MV-4-11 (cell line): ENCODE results near the gene RASGRF2.

ENCODE experiments used
- DNase-seq: peaks from one replicate; lab custom pipeline; 2025; lab: John Stamatoyannopoulos, UW

RASGRF2 gene

DNA sequence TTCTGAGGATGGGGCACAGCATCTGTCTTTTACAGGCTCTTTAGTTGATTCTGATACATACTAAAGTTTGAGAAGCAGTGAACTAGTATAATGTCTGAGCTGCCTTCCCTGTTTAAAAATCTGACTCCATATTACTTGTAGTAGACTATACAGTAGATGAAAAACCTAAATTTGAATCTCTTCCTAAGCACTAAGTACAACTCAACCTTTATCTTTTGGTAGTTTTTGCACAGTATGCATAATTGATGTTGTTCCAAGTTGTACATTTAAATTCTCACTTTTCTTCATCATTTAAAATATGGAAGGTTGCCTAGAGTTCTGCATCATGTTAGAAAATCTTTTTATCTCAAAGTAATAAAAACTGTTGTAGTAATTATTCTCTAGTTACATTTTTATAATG is 174.4 kb downstream of the RASGRF2 start:
- DNase-seq, result no peak

DNA sequence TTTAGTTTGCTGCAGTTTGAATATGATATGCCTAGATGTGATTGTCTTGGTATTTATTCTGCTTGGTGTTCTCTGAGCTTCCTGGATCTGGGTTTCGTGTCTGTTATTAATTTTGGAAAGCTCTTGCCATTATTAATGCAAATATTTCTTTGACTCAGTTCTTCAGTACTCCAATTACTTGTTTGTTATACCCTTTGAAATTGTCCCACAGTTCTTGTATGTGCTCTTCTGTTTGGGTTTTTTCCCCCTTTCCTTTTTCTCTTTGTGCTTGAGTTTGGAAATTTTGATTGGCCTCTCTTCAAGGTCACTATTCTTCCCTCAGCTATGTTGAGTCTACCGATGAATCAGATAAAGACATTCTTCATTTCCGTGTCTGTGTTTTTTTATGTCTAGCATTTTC is 176.4 kb downstream of the RASGRF2 start:
- no peak for DNase-seq

DNA sequence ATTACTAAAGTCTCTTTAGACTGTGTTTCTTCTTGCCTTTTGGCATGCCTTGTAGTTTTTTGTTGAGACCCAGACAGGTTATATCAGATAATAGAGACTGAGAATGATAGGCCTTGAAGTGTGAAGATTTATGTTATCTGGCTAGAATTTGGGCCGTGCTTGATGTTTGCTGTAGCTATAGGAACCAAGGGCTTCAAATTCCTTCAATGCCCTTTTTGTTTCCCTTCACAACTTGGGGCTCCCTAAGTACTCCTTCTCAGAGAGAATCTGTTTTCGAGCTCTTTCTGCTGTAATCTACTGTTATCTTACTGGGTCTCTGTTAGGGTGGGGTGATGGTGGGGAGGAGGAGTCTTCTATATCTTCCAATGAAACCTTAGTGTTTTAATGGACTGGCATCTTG is 177.7 kb downstream of the RASGRF2 start:
- DNase-seq, result no peak

DNA sequence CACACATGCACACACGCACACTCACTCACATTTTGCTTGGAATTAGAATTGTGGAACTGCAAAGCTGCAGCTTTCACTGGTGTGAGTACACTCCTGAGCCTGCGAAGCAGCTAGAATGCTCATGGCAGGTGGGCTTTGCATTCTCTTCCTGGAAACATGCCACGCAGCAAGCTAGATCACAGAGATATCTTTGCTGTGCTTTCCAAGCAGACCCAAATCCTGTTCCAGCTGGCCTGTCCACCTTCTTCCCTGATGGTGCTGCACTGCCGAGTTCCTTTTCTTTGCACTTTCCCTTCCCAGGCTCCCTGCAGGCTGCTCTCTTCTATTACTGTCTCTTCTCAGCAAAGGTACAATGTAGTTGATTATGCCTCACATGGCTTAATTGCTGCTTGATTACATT is 180.3 kb downstream of the RASGRF2 start:
- no peak for DNase-seq

DNA sequence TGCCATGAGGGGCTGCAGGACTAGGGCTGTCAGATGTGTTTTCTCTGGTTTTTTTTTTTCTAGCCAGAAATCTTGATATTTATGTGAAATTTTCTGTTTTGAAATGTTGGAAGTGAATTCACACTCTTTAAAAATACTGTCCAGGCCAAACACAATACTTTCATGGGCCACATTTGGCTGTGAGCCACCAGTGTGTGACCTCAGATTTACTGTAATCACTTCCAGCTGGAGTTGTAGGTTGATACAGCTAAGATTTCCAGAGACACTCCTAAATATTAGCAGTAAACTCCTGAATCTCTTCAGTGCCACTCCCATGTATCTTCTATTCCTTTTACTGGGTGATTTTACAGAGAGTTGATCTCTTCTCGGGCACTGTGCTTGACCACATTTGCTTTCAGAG is 180.8 kb downstream of the RASGRF2 start:
- DNase-seq, result no peak

DNA sequence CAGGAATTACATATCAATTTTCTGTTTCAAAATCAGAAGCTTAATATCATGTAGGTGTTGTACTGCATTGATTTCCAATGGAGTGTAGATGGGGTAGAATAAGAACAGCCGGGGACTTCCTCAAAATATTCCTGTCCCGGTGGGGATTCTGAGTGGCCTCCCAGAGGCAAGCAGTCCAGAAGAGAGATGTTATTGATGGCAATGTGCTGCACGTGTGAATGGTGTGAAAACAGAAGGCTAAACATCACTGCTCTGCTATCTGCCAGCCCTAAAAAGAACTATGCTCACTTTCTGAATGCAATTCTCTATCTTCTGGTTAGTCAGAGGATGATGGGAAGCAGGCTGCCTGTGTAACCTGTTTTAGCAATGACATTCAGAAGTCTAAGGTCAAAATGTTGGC is 181.9 kb downstream of the RASGRF2 start:
- DNase-seq, result no peak

DNA sequence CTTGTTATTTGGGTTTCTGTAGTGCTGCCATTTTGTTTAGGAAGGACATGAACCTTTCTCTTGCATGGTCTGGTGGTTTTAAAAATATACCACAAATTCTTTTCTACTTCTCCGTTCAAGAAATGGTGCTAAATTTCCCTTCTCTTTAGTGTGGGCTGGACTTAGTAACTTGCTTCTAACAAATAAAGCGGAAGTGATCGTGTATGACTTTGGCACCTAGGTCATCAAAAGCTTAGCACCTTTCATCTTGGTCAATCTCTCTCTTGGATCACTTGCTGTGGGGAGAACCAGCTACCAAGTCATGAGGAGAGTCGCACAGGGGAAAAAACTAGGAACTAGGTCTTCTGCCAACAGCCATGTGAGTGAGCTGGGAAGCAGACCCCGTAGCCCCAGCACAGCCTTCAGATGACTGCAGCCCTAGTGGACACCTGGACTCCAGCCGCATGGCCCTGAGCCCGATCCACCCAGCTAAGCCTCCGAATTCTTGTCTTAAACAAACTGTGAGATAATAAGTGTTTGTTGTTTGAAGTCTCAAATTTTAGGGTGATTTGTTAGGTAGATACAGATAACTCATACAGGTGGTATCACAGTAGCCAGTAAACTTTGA is 185.3 kb downstream of the RASGRF2 start:
- DNase-seq, result peak; percentile 13

DNA sequence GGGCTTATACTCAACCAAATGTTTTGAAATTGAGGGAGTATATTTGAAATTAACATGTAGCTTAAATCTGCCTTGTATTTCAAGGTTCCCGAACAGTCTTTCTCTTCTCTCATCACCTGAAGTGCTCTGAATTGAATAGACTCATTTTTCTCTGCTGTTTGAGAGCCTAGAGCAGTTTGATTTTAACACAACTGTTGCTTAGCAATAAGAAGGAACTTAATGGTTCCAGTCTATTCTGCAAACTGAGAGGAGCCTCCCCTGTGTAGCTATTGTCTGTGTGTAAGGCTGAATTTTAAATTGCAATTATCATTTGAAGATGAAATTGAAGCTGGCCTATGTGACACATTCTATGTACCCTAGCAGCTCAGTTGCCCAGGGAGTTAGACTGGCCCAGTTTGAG is 185.9 kb downstream of the RASGRF2 start:
- DNase-seq, result no peak

DNA sequence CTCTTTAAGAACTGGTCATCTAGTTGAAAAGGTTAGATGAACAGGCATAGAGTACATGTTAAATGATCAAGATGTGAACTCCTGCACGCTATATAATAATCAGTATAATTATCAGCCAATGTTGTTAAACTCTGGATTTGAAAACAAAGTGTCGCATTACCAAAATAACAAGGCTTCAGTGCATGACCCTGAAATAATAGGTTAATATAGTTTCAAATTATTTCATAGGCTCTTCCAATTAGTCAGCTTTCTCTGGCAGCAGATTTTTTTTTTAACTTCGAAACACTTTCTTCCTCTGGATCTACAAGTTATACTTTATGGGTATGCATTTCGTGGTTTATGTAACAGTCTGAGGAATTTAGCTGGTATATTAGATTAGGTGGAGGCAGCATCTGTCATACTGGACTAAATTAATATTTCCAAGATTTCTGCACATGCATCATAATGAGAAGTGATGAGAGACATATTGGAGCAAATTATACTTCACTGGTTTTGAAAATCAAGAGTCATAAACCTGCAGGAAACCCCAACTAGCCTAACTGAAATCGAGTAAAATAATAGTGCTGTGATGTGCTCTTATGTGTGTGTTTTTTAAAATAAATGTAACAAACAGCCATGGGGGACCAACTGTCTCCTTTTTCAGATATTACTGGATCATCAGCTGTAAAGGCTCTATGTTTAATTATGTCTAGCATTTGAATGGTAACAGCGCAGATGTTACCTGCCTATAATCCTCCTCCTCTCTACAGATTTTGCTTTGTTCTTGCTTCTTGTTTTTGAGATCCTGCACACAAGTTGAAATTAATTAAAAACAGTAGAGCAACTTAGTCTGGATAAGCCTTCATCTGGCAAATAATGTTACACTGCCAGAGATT is 187.1 kb downstream of the RASGRF2 start:
- DNase-seq, result no peak

DNA sequence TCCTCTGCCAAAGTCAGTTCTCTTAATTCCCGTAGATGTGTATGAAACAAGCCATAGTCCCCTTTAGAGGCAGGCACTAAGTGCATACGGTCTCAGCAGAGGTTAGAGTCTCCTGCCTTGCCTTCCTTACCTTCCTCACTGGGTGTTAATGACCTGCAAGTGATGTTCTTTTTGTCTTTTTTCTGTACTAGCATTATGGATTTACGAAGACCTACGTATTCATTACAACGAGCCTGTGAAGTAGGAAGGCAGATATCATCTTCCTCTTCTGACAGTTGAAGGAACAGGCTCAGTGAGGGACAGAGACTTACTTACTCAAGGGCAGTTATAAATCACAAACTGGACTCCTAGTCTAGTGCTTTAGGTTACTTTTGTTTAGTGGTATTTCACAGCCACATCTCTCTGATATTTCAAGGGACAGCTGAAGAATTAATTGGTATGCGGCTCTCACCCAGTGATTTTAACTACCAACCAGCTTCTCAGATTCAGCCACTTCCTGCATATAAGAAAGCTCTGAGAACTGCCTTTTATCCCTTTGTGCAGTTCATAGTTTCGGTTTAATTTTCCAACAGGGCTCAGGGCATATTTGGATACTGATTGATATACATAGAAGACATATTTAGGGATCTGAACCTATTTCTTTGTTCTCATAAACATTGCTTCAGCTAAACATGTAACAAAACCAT is 187.9 kb downstream of the RASGRF2 start:
- DNase-seq, result no peak

DNA sequence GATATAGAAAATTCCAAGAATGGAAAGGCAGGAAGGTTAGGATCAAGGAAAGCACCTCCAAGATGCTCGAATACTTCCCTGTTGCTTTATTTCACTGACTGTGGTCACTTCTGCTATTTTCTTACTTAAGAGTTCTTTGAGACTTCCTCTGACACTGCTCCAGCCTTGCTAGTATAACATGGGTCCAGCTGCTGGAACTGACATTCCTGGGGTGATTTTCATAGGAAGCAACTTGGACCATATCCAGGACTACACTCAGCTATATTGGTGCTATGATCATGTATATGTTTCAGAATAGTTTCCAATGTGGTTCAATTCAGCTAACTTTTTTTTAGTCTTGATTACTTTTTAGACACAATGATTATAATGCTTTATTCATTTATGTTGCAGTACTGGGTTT is 191.4 kb downstream of the RASGRF2 start:
- DNase-seq, result no peak

DNA sequence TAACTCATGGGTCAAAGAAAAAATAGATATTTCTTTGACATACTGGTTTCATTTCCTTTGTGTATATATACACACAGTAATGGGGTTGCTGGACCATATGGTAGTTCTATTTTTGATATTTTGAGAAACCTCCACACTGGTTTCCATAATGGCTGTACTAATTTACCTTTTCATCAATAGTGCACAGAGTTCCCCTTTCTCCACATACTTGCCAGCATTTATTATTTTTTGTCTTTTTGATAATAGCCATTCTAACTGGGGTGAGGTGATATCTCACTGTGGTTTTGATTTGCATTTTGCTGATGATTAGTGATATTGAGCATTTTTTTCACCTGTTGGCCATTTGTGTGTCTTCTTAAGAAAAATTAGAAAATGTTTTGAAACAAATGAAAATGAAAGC is 194.6 kb downstream of the RASGRF2 start:
- DNase-seq, result no peak

DNA sequence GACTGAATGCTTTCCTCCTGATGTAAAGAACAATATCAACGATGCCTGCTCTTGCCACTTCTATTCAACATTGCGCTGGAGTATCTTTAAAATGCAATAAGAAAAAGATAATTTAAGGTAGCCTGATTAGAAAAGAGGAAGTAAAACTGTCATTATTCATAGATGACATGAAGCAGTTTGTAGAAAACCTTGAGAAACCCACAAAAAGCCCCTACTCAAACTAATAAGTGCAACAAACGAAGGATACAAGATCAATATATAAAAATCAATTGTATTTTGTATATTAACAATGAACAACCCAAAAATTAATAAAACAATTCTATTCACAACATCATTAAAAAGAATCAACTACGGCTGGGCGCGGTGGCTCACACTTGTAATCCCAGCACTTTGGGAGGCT is 196.6 kb downstream of the RASGRF2 start:
- peak; percentile 17 for DNase-seq

DNA sequence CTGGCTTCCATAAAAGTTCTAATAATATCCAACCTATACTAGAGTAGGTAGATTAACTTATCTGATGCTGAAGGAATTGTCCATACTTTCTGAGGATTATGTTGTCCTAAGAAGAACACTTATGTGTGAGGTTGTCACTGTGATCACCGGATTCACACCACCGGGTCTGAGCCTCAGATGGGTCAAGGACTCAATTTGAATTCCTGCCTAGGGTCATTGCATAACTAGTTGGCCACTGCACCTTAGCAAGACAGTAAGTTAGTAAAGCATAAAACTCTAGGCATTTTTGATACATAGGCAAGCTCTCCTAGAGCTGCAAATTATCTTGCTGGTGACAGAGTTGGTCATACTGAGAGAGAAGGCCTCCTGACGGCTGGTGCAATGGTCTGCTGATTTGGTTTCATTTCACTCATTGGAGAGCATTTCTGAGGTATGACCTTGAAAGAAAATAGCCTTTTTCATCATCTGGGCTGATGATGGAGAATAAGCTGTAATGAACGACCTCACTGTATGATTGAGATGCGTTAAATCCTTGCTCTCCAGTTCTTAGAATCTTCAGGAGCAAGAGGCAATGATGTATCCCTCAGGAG is 200.9 kb downstream of the RASGRF2 start:
- DNase-seq, result no peak

DNA sequence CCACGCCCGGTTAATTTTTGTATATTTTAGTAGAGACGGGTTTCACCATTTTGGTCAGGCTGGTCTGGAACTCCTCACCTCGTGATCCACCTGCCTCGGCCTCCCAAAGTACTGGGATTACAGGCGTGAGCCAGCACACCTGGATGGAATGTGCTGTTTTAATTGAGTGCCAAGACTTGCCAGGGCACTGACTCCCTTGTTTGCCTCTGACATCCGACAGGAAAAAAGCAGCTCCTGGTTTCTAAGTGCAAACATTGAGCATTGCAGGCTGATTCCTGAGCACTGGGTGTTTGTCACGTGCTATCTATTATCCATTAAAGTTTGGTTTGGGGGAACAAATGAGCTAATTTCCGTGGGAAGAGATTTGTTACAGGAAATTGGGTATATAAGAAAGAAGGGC is 202.3 kb downstream of the RASGRF2 start:
- DNase-seq, result no peak

DNA sequence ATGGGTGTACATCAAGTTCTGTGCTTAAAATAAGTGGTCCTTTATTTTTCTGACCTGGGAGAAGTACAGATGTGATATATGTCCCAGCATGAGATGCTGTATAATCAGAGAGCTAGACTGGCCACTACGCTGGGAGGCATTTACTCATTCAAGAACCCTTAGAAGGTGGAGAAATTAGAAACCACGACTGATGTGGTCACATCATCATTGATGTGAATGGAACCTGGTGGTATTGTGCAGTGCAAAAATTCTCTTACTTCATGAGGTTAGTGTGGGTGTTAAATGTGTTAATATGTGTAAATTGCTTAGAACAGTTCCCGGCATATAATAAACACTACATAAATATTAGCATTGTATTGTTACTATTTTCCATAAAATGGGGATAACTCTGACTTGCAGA is 203.5 kb downstream of the RASGRF2 start:
- no peak for DNase-seq

DNA sequence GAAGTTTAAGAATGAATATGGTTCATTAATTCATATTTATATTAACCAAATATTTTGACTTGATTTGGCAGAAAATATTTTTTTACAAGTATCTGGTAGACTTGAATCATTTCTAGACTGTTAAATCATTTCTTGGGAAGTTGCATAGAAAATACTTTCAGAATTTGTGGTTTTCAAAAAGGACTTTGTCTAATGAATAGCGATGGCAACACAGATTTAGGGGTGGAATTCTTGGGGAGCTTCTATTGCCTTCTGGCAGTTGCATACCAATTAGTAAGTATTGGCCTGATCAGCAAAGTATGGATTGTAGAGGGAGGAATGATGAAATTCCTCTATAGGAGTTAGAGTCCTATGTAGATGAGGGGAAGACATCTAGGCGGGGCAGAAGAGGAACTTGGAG is 204.3 kb downstream of the RASGRF2 start:
- DNase-seq, result no peak

DNA sequence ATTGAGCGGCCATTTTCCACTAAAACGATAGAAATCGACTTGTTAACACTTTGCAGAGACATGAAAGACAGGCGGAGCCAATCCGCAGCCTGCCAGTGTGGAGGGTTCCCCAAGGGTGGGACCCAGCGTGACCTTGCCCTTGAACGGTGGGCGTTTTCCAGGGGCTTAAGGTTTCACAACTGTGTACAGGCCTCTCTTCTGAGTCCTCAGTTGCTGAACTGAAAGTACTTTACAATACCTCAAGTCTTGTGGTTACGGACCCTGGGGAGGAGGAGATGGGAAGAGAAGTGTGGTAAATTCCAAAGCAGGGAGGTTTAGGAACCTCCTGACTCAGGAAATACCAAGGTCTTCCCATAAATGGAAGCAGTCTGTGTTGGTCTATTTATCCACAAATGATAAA is 204.8 kb downstream of the RASGRF2 start:
- DNase-seq, result no peak

DNA sequence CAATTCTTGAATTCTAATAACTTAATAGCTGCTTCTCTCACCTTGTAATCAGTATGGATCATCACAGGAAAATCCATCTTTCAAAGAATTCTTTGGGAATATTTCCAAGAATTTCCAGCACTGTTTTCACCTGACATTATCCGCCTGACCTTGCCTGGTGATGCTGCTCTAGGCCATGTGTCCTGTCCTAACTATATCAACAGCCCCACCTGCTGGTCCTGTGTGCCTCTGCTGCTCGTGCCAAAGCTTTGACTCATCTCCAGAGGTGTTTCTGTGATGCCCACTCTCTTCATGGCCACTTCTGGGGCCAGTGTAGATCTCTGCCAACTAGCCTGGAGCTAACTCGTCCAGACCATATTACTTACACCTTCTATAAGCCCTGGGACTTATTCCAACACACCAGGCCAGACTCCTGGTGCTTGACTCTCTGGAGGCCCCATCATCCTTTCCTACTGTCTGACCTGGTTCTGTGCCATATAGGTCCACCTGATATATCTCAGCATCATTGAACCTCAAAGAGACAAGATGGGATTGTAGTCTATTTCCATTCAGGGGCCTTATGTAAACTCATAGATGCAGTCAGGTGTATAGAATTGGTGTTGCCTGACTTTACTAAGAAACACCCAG is 205.4 kb downstream of the RASGRF2 start:
- DNase-seq, result no peak

DNA sequence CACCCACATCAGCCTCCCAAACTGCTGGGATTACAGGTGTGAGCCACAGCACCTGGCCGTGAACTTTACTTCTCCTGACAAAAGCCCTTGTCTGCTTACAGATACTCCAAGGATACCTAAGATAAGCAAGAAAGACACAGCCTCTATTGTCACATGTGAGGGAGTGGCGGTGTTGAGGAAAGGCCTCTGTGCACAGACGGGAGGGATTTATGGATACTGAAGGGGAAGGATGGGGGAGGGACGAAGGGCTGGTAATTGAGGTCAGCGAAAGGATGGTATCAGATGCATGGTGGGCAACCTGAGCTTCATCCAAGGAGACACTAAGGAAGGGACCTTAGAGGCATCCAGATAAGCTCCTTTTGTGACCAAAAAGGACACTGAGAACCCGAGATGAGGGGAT is 206.3 kb downstream of the RASGRF2 start:
- DNase-seq, result no peak

DNA sequence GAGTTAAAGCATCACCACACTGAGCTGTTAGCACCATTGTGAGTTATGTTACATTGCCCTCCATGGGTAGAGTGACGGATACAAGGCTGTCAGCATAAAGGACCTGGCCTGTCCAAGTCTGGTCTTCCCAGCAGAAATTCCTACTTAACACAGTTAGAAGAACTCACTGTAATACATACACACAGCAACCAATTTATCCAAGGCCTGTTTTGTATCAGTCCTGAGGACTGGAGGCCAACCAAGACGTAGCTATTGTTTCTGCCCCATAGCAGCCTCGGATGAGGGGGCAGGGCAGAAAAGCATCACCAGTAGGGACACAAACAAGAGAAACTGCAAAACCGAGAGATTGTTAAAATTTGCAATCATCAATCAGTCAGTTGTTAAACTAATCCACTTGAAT is 206.9 kb downstream of the RASGRF2 start:
- DNase-seq, result no peak

DNA sequence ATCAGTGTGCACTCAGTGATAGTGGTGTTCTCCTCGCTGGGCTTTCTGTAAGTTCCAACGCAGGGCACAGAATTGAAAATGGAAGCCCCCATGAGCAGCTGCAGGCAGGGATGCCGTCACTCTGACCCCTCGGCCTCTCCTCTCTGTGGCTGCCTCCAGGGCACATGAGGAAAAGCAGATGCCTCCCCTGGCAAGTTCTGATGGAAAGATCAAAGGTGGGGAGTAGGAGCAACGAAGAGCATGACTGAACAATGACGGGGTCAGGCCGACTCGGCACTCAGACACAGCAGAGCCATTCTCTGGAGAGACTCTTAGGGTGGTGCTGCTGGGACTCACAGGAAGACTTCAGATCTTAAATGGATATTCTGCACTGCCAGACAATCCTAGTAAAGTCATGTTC is 207.4 kb downstream of the RASGRF2 start:
- DNase-seq, result no peak
